ENCODE data around the gene SMCO3.

- TF ChIP-seq POLR2A (IDR thresholded peaks at IDR 0.05): no peak
- no peak for TF ChIP-seq CTCF (IDR thresholded peaks at IDR 0.05 in 4 of 5, conservative IDR thresholded peaks at IDR 0.05 in 1 of 5)
Observed at GRCh38 chr12:14827043-14827442, 13.1 kb upstream of the SMCO3 start.

All from gastrocnemius medialis (tissue), 4 donors.